OCI-LY1 (cell line): ENCODE data around the gene MXRA8.

Source experiments
- EZH2 ChIP-seq: fragments of 200-600 bp; sonication (generic), shearing (Covaris generic); IDR thresholded peaks from 2 replicates; pipeline ENCODE4 v1.8.0; 2017; ENCODE audit warnings: borderline replicate concordance, mixed run types, mild to moderate bottlenecking, antibody characterized with exemption, low read length, moderate library complexity, mixed read lengths
- TF ChIP-seq, protein P1 (sequence below): fragments of 200-600 bp; sonication (generic), shearing (Covaris generic); IDR thresholded peaks from 2 replicates; pipeline ENCODE4 v1.5.1; 2017; ENCODE audit warnings: mild to moderate bottlenecking, antibody characterized with exemption, low read length, moderate library complexity, mixed read lengths

DNA sequence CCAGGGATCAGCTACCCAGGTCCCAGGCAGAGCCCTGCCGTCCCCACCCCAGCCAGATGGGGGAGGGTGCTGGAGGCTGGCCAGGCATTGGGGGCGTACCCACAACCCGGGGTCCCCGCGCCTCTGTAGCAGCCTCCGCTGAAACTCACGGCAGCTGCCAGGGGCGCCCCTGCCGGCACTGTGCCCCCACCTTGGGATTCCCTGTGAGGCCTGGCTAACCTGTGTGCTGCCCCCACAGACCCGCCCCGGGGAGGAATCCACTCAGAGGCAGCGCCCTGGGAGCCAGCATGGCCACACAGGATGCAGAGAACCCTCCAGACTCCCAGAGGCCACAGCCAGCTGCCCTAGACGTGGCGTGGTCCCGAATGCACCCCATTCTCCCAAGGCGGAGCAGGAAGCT, 13.0 kb downstream of the MXRA8 start:
- TF ChIP-seq, protein P1, sequence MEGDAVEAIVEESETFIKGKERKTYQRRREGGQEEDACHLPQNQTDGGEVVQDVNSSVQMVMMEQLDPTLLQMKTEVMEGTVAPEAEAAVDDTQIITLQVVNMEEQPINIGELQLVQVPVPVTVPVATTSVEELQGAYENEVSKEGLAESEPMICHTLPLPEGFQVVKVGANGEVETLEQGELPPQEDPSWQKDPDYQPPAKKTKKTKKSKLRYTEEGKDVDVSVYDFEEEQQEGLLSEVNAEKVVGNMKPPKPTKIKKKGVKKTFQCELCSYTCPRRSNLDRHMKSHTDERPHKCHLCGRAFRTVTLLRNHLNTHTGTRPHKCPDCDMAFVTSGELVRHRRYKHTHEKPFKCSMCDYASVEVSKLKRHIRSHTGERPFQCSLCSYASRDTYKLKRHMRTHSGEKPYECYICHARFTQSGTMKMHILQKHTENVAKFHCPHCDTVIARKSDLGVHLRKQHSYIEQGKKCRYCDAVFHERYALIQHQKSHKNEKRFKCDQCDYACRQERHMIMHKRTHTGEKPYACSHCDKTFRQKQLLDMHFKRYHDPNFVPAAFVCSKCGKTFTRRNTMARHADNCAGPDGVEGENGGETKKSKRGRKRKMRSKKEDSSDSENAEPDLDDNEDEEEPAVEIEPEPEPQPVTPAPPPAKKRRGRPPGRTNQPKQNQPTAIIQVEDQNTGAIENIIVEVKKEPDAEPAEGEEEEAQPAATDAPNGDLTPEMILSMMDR, result no peak
- no peak for TF ChIP-seq EZH2
